Measurements from ENCODE around the gene FARP1. TPM values are rescaled to one million over a fixed set of nuclear protein-coding genes. Genes with fewer than 3 reads are reported as not detected.

The FARP1 gene
- polyA plus RNA-seq, 2 of the 4 experiments (the other 2 are of a cell fraction), result 9.4 to 13.0 TPM

GRCh38 chr13:98353750-98354149, 210.9 kb downstream of the FARP1 start:
- Histone ChIP-seq H3K4me3 (no peak overlapping the region), H3K4me1 (no peaks in the 10 kb centered on the region), H3K9me3 (no peaks in the 10 kb centered on the region), H3K27ac (no peak overlapping the region), H3K4me2 (no peak overlapping the region)
- CTCF ChIA-PET, result interaction anchor here (0.8 kb wide), 1 partner anchor 34 kb away, joined by 3 read pairs; no protein-coding TSS in a partner anchor
- ATAC-seq (no peak), DNase-seq (ENCODE audit: low read depth in 1 of 2, low spot score in 1 of 2) (no peak), FAIRE-seq (no peak)
- 89% methylated on average over 1 of the region's 1 CpG for WGBS (ENCODE audit: missing lambda C conversion rate)
- no peak for TF ChIP-seq FOSB (CRISPR knock-in tag; IDR thresholded peaks at IDR 0.05)
- no peak for TF ChIP-seq HES2 (IDR thresholded peaks at IDR 0.05)
- no peak for TF ChIP-seq ZFP36 (IDR thresholded peaks at IDR 0.05; ENCODE audit: borderline replicate concordance, partially characterized antibody)
- no peak for TF ChIP-seq RNF2 (IDR thresholded peaks at IDR 0.05; ENCODE audit: borderline replicate concordance, low read depth)
- TF ChIP-seq HDAC2 (IDR thresholded peaks at IDR 0.05), result no peak
- no peak for TF ChIP-seq CHD2 (IDR thresholded peaks at IDR 0.05; ENCODE audit: low read length, partially characterized antibody)
- no peak for TF ChIP-seq CBX2 (IDR thresholded peaks at IDR 0.05; ENCODE audit: borderline replicate concordance, low read depth)
- TF ChIP-seq ELK1 (IDR thresholded peaks at IDR 0.05; ENCODE audit: low read depth, low read length), result no peak
- no peak for TF ChIP-seq ATOH8 (CRISPR knock-in tag; IDR thresholded peaks at IDR 0.05; ENCODE audit: low read depth)
- TF ChIP-seq MAZ (IDR thresholded peaks at IDR 0.05; ENCODE audit: borderline replicate concordance, low read depth, low read length), result no peak
- no peak for TF ChIP-seq FOXS1 (CRISPR knock-in tag; IDR thresholded peaks at IDR 0.05)
- TF ChIP-seq BCL3 (IDR thresholded peaks at IDR 0.05), result no peak
- TF ChIP-seq RCOR1 (IDR thresholded peaks at IDR 0.05; ENCODE audit: low read depth, low read length), result no peak
- TF ChIP-seq SREBF2 (IDR thresholded peaks at IDR 0.05), result no peak
- TF ChIP-seq JUN (IDR thresholded peaks at IDR 0.05), result no peak
- no peak for TF ChIP-seq HEYL (CRISPR knock-in tag; IDR thresholded peaks at IDR 0.05)
- no peak for TF ChIP-seq CTCF (IDR thresholded peaks at IDR 0.05)
- POLR2A ChIA-PET, result no interaction called here

- H3K9me3 ChIP-seq, result no peaks in the 10 kb centered on the region
- ChIA-PET CTCF (no interaction called here), POLR2A (no interaction called here)
- no peak overlapping the region for H3K27ac ChIP-seq
- H3K4me2 ChIP-seq, result no peak overlapping the region
- WGBS (ENCODE audit: missing lambda C conversion rate), result 92% methylated on average over 1 of the region's 1 CpG
- H3K4me3 ChIP-seq, result no peak overlapping the region
- ATAC-seq (no peak), DNase-seq (ENCODE audit: low read depth in 1 of 2, low spot score in 1 of 2) (no peak), FAIRE-seq (no peak)
- no peak for TF ChIP-seq POLR2A (IDR thresholded peaks at IDR 0.05; ENCODE audit: low read length)
- H3K4me1 ChIP-seq, result no peaks in the 10 kb centered on the region
Observed at GRCh38 chr13:98358937-98359336, 216.0 kb downstream of the FARP1 start.

GRCh38 chr13:98360545-98360944, 217.7 kb downstream of the FARP1 start:
- H3K27ac ChIP-seq, result no peak overlapping the region
- no peaks in the 10 kb centered on the region for H3K9me3 ChIP-seq
- POLR2A ChIA-PET, result no interaction called here
- CTCF ChIA-PET, result interaction anchor here (1.1 kb wide), 1 partner anchor 485 kb away, joined by 3 read pairs; no protein-coding TSS in a partner anchor
- H3K4me3 ChIP-seq, result no peak overlapping the region
- H3K4me1 ChIP-seq, result no peaks in the 10 kb centered on the region
- no peak overlapping the region for H3K4me2 ChIP-seq
- no peak for ATAC-seq
- no peak for FAIRE-seq
- DNase-seq (ENCODE audit: low read depth in 1 of 2, low spot score in 1 of 2), result no peak
- WGBS (ENCODE audit: missing lambda C conversion rate), result 85% methylated on average over 4 of the region's 4 CpGs
- no peak for TF ChIP-seq RCOR1 (IDR thresholded peaks at IDR 0.05; ENCODE audit: low read depth, low read length)
- TF ChIP-seq RFX5 (IDR thresholded peaks at IDR 0.05), result no peak
- TF ChIP-seq HEYL (CRISPR knock-in tag; IDR thresholded peaks at IDR 0.05), result no peak
- TF ChIP-seq CTCF (IDR thresholded peaks at IDR 0.05), result no peak
- no peak for TF ChIP-seq USF2 (IDR thresholded peaks at IDR 0.05)
- TF ChIP-seq PBX3 (IDR thresholded peaks at IDR 0.05), result no peak
- no peak for TF ChIP-seq NFE2L2 (conservative IDR thresholded peaks at IDR 0.05; ENCODE audit: low read length)
- no peak for TF ChIP-seq RNF2 (IDR thresholded peaks at IDR 0.05; ENCODE audit: borderline replicate concordance, low read depth)
- TF ChIP-seq HDAC2 (IDR thresholded peaks at IDR 0.05), result no peak

Data from A549 (cell line).